Activated T-cell treated with anti-CD3 and anti-CD28 coated beads for 1 hour (primary cell): ENCODE data around the gene MEF2C.
"Not testable (repeated sequence)": the region's sequence is repeated elsewhere in the genome, so short reads cannot be mapped to it uniquely, and the experiment has no call there.

Experiments used
- DNase-seq: peaks from one replicate; pipeline ENCODE4 v3.0.0-alpha.2; 2020; ENCODE audit warnings: low read depth

MEF2C gene

GRCh38 chr5:88883059-88883835, at the start of gene MEF2C:
Gene MEF2C, minus strand, starts transcription at chr5:88883184. Its CDS starts 59,396 bp downstream, at chr5:88823788.
- no peak for DNase-seq

DNA sequence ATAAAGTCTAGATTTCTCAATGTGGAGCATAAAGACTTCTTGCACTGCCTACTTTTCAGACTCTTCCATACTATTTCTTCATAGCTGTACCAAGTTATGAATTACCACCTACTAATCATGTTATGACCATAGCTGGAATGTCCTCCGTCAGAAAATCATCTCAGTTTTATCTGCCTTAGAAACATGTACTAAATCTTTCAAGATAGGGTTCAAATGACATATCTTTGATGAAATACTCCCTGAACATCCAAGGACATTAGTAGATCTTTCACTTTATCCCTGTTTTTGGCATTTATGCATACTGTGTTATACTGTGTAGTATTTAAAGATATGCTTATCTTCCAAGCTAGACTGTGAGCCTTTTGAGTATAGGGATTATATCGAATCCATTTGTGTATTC, 49.6 kb upstream of the MEF2C start:
- no peak for DNase-seq

- DNase-seq = no peak
Observed at GRCh38 chr5:88930335-88930734, 47.4 kb upstream of the MEF2C start.

DNA sequence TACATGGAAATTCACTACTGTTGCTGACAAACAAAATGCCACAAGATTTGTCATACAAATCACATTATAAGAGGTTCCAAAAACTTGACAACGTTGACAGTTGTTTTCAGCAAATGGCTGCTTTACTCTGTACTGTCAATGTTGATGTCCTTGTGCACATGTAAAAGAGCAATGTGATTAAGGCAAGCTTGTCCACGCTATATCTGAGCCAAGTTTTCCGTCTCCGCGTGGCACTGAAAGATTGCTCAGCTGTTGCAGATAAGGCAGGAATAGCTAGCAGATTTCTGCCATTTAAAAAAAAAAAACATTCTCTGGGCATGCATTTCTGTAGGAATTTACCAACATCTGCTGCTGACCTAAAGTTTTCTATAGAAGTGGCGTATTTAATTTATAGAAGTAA, 46.4 kb upstream of the MEF2C start:
- DNase-seq = no peak

- DNase-seq = no peak
Observed at GRCh38 chr5:88926774-88927173, 43.8 kb upstream of the MEF2C start.

DNA sequence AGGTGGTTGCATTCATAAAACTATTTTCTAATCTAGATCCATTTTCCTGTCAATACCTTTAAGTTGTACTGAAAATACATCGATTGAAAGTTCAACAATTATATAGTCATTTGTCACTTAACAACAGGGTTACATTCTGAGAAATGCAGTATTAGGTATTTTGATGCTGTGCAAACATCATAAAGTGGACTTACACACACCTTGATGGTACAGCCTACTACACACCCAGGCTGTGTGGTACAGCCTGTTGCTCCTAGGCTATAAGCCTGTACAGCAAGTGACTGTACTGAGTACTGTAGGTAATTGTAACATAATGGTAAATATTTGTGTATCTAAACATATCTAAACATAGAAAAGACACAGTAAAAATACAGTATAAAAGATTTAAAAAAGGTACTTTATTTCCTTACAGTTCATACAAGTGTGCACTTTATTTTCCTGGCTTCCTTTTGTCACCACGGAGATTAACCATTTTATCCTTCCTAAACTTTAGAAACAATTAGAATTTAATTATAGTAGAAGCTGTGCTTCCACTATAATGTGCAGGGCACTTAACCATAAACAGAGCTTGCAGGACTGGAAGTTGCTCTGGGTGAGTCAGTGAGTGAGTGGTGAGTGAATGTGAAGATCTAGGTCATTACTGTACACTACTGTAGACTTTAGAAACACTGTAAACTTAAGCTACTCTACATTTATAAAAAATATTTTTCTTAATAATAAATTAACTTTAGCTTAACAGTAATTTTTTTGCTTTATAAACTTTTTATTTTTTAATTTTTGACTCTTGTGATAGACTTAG, 42.9 kb upstream of the MEF2C start:
- no peak for DNase-seq

- DNase-seq = no peak
Observed at GRCh38 chr5:88924330-88924657, 41.3 kb upstream of the MEF2C start.

GRCh38 chr5:88923623-88924329, 40.8 kb upstream of the MEF2C start:
- DNase-seq = no peak

DNA sequence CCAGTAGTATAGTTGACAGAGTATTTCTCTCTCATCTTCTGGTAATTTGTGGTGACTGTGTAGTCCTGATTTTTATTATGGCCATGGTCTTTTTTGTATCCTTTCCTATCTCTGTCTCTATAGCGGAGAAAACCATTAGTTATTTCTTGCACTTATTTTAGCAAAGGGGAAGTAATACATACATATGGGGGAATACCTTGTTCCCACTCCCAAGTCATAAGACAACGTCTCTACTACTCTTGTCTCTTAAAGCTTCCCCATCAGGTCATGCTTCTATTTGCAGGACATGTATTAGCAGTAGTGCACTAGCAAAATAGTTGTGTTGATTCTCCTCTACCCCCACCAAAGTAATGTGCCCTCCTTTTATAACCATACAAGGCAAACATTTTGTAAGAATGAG, 29.8 kb upstream of the MEF2C start:
- not testable (repeated sequence) for DNase-seq

DNA sequence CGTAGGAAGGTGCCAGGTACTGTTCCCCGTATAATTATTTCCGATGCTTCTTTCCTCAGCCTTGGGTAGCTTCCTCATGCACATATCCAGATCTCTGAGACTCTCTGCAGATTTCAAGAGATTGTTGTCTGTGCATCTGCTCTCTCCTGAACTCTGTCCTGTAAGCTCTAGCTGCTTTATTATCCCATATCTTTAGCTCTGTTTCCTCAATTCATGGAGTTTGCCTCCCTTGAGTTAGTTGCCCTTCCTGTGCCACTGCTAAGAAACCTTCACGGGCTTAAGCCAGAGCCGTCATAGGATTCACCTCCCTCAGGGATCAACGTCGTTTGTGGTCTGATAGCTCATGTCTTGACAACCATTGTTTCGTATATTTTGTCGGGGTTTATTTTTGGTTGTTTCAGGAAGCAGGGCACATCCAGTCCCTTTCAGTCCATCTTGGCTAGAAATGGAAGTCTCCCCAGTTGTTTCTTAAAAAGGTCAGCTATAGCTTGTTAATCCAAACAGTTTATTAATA, 28.1 kb upstream of the MEF2C start:
- DNase-seq = not testable (repeated sequence)

GRCh38 chr5:88904478-88904877, 21.5 kb upstream of the MEF2C start:
- not testable (repeated sequence) for DNase-seq

- DNase-seq = not testable (repeated sequence)
Observed at GRCh38 chr5:88903966-88904365, 21.0 kb upstream of the MEF2C start.

DNA sequence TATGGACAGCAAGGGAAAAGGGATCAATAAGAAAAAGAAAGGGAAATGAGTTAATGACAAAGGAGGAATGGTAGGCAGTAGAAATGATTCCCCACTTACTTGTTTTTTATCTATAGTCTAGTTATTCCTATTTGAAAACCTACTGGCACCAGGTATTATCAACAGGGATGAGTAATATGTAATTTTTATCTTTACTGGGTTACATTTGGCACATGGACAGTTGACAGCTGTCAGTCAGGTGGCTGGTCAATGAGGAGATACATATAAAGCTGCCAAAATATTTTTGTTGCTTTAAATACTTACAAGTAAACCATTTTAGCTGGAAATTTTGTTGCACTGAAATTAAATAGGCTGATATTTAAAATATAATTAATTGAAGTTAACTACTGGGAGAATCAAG, 18.1 kb upstream of the MEF2C start:
- not testable (repeated sequence) for DNase-seq

GRCh38 chr5:88899096-88899737, 16.2 kb upstream of the MEF2C start:
- DNase-seq = no peak

DNA sequence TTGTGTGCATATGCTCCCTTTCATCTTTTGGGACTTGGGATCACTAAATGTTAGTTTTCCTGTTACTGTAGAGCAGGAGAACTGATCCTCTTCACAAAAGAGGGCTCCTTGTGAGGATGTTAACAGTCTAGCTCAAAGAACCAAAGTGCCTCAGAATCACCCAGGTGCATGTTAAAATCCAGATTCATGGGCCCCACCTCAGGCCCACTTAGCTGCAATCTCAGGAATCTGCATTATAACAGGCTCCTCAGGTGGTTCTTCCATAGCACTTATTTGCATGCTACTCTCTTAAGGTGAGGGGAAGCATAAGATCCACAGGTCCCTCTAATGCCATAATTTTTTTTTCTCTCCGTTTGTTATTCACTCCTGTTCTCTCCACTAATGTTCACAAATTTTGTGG, 14.8 kb upstream of the MEF2C start:
- no peak for DNase-seq

- DNase-seq = no peak
Observed at GRCh38 chr5:88895681-88896501, 12.9 kb upstream of the MEF2C start.

DNA sequence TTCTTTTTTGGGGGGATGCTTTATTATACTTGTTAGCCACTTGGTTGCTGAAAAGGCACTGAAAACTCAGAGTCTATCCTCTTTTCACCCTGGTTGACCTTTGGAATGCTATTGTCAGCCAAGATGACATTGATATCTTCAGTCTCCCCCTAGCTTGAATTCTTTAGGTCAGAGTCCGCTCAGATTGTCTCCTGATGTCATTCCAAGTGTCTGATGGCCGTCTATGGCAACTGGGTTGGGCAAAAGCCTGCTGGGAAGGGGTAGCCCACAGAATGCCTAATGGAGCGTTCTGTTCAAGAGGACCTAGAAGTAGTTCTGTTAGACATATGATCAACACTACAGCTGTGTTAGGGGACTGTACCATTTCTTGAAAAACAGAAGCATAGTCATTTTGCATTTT, 9.7 kb upstream of the MEF2C start:
- no peak for DNase-seq

DNA sequence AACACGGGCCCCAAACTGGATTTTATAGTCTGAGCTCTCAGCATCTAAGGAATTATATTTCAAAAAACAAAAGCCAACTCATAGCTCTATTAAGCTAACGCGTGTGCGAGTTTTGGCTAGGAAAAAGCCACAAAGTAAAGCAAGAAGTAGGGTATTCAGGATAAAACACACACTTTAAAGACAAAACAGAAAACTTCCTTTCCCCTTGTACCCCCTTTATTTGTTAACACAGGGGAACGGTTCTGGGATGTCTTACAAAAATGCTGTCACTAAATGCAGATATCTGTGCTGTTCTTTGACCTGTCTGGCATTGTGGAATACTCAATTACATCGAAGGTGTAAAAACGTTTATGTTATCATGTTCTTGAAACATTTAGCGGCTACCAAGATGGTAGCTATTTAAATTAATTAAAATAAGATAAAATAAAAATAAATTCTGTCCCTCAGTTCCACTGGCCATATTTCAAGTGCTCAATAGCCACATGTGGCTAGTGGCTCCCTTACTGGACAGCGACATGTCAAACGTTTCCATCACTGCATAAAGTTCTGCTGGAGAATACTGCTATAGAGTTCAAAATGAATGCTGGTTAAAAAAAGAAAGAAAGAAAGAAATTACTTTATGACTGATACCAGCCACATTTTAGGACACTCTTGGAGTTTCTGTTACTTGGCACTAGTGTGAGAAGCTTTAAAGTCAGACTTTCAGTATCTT, 7.2 kb upstream of the MEF2C start:
- DNase-seq = no peak

DNA sequence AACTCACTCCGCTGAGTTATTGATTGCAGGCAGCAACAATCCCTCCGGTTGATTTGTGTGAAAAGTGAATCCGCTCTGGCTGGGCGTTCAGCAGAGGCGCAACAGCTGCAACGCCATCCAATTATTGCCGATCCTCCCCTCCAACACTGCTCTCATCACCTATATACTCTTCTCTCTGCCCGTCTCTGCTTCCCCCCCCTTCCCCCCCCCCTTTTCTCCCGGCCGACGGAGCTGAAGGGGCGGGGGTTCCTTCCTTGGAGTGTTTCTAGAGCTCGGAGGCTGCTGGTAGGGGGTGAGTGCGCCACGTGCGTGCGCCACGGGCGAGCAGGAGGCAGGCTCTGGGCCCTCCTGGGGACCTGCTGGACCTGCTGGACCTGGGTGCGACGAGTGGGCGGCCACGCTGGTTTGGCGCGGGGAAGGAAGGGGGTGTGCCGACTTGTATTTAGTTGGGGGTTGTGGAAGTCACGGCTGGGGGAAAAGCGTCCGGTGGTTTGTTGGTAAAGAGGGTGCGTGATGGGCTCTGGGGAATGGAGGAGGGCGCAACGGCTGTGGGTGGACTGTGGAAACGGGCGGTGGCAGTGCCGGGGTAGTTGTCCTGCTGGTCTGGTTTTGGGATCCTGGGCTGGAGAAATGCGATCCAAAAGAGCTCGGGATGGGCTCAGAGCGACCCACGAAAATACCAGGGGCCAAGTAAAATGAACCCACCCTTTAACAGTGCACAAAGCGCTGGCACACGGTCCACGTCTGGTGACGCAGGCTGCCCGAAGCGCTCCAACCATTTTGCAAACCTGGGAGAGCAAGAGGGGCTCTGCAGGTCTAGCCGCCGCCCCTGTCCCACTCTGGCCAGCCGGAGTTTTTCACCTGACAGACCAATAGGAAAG, 6.4 kb upstream of the MEF2C start:
- no peak for DNase-seq

DNA sequence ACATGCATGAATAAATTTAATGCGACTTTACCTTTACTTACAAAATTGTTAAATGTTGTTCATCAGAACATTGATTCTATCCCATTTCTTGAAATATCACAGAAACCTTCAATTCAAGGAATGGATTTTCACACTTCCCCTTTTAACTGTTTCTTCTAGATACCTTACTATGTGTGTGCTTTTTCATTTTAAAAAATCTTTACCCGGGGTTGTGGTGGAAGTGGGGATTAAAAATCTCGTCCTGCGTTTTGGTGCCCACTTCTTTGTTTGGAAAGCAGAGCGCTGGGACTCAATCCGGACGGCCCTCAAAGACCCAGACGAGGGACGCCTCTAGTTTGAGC, 5.8 kb upstream of the MEF2C start:
- no peak for DNase-seq
